Dermis microvascular lymphatic vessel endothelial cell (primary cell): ENCODE results near the gene CAMK2G. TPM values are rescaled to one million over a fixed set of nuclear protein-coding genes. Genes with fewer than 3 reads are reported as not detected.

Experiments used
- DNase-seq, 2 donors: peaks; one replicate each; pipeline versions ENCODE4 v3.0.0 to v3.0.0-alpha.2; 2010; ENCODE audit warnings: low read depth in 2 of 2
- total RNA-seq: library from RNA; depleted of rRNA; stranded (reverse); fragments of >200 nt; gene quantifications from 2 replicates; pipeline ENCODE4 v1.2.1, GENCODE V29; 2014

CAMK2G gene
- total RNA-seq, 1 donor from 2014 or later = 20.9 TPM

DNA sequence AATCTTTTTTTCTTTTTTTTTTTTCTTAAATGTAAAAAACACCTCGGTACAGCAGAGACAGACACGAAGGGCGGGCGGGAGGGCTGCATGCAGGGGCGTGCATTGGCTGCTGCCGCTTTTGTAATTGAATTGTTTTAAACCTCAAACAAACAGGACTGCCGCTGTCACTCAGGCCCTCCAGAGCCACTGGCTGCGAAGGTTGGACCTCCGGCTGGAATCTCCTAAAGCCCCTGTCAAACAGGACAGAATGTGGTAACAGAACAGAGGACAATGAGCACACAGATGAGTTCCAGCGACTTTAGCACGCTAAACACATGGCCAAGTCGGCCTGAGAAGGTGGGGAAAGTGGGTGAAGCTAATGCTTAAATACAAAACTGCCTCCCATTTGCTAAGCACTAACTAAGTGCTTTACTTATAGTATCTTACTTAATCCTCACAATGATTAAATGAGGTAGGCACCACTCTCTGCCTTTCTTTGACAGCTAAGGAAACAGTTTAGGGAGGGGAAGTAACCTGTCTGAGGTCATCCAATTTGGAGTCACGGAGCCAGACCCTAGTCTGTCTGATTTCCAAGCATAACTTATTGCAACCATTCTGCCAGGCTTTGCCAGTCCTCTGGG, 60.0 kb downstream of the CAMK2G start:
- no peak for DNase-seq

DNA sequence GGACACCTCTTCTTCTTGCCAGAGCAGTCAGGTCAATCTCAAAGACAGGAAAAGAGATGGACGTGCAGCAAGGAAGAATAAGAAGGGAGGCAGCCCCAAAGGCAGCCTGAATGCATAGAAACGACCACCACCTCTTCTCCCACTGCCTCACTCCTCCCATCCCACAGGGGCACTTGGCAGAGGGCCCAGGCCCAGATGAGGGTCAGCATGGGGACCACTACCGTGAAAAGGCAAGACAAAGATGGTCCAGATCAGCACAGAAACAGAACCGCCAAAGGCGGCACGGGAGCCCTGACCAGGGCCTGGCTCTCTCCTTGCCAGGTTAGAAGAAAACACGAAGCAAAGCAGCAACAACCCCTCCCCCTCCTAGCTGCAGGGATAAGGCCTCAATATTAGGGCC, 61.0 kb downstream of the CAMK2G start:
- no peak for DNase-seq

DNA sequence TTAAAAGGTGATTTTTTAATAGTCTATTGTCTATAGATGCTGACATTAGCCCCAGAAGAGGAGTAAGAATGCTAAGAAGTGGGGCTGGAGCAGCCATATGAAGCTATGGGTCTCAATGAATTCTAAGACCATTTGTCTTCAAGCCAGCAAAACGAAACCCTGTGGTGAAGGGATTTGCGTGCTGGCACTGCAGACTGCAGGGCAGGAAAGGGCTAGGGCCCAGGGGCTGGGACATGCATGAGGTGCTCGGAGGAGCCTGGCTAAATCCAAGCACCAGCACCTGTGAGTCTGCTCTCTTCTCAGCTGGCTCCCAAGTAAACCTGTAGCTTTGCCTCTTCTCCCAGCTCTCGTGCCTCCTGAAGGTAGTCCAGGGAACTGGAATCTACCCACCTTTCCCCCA, 61.7 kb downstream of the CAMK2G start:
- no peak for DNase-seq

DNA sequence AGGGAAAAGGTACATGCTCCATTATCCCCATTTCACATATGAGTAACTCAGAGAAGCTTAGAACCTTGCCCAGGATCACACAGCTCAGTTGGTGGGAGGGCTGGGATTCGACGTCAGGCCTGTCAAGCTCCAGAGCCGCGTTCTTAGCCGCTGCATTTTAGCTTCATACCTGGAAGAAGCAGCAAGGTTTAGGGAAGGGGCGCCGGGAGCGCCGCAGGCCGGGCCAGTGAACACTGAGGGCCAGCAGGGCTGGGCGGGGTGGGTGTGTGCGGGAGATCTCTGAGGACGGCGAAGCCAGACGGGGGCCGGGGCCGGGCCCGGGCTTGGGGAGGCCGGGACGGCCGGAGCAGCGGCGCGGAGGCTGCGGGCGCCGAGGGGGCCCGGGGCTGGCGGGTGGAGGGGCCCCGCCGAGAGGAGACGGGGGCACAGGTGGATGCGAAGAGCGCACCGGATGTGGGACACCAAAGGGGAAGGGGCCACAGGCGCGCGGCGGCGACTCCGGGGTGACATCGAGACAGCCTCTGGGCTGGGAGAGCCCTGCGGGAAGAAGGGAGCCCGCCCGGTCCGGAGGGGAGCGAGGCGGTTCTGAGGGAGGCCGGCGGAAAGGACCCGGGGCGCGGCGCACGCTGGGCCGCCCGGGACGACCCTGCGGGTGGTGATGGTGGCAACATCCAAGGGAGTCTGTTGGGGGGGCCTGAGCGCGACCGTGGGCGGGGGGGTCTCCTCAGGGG, 63.5 kb downstream of the CAMK2G start:
- peak in 1 of 2 donors; percentile 18 for DNase-seq

DNA sequence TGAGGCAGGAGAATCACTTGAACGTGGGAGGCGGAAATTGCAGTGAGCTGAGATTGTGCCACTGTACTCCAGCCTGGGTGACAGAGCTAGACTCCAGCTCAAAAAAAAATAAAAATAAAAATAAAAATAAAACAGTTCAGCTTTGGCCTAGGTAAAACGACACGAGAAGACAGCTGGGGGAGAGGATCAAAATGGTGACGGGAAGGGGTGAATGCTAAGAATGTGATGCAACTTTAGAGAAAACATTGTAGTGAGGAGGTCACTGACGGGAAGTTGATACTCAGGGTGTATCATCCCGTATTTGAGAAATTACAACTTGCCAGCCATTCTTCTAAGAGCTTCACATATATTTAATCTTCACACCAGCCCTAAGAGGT, 64.0 kb downstream of the CAMK2G start:
- DNase-seq = no peak

DNA sequence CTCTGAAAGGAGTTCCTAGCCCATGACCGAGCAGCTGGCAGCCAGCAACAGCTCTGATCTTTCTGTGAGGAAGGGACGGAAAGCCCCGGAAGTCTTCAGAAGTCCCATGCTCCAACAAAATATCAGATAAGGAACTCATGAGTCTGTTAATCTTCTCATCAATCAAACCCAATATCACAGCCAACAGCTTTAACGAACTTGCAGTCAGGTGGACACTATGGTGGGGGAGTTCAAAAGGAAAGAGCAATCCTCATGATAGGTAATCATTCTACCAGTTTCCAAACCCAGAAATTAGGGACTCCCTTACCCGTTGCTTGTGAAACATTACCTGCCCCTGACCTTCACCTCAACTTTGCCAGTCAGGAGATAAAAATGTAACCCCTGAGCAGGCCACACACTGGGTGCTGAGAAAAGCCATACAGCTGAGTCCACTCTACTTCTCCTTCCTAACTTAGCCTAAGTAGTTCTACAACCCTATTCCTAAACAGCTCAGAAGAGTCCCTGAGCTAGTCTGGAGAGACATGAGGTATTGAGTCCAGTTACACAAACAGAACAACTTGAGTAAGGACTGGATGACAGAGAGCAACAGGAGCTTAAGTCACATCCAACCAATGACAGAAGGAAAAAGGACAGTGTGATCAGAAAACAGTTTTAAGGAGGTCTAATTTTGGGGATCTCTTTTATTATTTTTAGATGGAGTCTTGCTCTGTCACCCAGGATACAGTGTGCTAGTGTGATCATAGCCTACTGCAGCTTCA, 65.1 kb downstream of the CAMK2G start:
- DNase-seq = no peak

DNA sequence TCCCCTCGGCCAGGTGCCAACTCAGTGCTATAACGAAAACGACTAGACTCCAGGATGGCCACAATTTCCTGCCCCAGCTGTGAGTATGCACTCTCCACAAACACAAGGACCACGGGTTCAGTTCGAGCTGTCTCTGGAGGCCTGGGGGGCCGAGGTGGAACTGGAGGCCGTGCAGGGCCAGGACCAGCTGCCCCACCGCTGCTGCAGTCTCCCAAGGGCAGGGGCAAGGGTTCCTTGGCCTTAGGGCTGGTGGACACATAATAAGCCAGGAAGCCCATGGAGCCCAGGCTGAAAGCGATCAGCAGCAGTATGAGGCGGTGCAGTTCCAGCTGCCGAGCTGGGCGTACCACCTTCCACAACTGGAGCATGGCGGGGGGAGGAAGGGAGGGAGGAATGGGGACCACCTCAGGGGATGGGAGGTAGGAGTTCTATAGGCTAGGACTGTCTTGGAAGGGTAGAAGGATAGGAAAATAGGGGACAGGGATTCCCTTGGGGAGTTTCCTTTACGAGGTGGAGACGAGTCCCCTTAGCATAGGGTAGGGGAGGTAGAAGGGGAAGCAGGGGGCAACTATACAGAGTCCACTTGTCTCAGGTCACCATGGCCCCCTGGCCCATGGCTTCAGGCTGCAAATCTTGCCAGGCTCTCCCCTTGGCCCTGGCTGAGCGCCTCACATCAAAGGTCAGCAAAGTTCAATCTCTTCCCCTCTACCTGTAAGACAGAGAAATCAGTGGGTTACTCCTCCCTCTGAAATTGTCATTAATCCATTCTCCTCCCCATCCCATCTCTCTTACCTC, 66.1 kb downstream of the CAMK2G start:
- no peak for DNase-seq

DNA sequence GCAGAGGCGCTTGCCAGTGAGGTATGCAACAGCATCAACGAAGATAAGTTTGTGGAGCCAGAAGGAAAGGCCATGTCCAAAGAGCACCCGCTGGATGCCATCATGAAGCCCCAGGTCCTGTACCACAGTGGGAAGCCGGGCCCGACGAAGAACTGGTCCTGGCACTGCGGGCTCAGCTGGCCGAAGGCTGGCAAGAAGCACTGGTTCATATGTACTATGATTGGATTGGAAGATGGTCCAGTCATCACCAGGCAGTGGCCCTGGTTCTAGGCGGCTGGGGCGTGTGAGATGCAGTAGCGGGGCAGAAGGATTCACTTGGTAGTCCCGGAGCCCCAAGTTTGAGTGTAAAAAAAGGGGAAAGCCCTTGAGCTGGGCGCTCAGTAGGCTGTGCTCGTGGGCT, 66.9 kb downstream of the CAMK2G start:
- DNase-seq = no peak

DNA sequence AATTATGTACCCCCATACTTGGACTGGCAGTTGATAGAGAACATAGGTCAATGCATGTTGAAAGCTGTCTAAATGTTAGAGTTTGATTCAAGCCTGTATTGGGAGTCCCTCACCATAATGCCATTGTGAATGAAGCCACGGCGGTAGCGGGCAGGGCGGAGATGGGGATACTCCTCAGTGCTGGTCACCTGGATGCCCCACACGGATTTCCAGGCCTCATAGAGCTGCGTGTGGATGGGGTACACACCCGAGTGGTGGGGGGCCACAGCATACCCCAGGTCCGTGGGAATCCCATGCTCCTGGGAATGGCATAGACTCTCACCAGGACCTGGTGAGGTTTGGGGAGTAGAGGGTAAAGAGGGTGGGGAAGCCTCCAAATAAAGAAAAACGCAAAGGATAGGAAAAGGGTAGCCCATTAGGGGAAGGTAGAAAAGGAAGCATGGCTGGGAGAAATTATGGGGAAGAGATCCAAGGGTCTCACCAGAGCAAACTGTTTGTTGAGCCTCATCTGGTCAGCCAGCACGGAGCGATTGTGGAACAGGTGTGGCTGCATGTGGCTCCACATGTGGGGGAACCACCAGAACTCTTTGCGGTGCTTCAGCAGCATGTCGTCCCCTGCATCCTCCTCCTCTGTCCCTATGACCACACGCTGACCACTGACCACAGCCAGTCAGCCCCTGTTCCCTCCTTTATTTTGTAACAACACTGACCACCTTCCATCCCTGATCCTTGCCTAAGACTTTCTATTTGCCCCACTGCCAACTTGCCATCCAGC, 68.0 kb downstream of the CAMK2G start:
- no peak for DNase-seq

DNA sequence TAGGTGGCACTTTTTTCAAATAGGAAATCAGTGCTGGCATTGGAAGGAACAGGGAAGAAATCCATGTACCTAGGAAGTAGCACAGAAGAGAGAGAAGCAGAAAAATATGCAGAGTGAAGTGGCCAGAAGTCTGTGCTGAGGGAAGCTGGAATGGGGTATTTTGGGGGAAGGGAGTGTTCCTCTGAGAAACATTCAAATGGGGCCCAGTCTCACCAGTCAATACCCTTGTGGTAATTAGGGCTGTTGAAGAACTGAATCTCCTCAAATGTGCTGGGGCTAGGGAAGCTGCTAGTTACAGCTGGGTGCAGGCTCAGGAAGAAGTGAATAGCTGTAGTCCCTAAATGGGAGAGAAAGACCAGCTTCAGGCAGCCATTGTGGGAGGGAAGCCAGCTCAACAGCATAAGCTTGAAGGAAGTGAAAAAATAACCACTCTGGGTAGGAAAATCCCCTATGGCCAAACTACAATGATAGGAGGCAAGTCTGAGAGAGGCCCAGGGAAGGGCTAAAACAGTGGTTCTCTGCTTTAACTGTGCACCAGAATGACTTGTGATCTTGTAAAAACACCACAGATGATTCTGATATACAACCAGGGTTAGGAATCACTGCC, 70.6 kb downstream of the CAMK2G start:
- no peak for DNase-seq

DNA sequence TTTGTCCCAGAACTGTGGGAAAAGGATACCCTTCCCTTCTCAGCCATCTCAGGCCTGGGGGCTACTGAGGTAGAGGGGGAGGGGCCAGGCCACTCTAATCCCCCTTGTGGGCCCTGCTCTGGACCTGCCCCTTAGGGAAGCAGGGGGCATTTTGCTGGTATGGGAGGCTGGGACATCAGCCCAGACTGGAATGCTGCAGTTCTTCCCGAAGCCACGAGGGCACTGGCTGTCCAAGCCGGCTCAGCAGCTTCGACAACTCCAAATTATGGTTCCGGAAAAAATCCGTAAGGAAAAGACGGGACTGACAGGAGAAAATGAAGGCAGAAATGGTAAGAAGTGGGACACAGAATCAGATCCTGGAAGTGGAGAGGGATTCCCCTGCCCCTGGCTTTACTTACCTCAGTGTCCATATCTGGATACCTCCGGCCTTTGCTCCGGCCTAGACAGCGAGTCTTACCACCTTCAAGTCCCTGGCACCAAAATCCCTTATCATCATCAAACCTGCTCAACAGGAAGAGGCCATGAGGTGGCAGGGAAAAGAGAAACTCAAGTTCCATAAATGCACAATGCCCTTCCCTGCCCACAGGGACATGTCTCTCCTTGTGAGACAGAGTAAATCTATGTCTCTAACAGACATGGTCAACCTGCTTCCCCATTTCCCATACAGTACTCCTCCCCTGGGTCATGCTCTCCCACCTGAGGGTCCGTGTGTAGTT, 71.9 kb downstream of the CAMK2G start:
- no peak for DNase-seq

DNA sequence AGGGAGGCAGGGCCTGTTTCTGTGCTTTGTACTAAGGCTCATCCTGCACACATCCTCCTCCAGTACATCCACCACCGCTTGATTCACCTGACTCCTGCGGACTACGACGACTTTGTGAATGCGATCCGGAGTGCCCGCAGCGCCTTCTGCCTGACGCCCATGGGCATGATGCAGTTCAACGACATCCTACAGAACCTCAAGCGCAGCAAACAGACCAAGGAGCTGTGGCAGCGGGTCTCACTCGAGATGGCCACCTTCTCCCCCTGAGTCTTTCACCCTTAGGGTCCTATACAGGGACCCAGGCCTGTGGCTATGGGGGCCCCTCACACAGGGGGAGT, 73.1 kb downstream of the CAMK2G start:
- no peak for DNase-seq

DNA sequence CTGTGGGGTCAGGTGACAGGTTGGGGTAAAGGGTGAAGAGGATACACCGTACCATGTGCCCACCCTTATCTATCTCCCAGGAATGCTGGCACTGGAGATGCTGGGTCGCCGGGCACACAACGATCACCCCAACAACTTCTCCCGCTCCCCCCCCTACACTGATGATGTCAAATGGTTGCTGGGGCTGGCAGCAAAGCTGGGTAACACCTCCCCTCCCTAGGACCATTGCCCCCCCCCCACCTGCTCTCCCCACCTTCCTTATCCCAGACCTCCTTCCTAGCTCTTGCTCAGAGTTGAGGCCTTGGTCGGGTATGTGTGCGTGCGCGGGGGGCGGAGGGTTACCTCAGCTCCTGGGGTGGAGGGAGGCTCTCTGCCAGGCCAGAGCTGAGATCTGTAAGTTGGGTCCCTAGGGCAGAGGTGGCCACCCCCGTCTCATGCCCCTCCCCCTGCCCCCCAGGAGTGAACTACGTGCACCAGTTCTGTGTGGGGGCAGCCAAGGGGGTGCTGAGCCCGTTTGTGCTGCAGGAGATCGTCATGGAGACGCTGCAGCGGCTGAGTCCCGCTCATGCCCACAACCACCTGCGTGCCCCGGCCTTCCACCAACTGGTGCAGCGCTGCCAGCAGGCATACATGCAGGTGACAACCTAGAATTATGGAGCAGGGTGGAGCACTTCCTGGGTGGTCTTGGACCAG, 73.6 kb downstream of the CAMK2G start:
- DNase-seq = no peak

DNA sequence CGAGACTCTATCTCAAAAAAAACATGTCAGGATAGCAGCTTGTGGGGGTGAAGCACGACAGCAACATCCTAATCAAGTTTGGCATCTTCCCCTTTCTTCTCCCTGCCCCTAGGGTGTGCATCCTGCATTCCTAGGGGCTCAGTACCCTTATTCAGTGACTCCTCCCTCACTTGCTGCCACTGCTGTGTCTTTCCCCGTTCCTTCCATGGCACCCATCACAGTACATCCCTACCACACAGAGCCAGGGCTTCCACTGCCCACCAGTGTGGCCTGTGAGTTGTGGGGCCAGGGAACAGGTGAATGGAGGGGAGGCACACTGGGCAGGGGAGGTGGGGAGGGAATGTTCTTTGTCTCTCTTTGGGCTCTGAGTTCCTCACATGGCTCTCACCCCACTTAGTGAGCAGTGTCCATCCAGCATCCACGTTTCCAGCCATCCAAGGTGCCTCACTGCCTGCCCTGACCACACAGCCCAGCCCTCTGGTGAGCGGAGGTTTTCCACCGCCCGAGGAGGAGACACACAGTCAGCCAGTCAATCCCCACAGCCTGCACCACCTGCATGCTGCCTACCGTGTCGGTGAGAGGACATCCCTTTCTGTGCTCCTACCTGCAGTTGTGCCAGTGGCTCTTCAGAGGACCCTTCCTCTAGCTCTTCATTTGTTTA, 74.3 kb downstream of the CAMK2G start:
- DNase-seq = no peak

DNA sequence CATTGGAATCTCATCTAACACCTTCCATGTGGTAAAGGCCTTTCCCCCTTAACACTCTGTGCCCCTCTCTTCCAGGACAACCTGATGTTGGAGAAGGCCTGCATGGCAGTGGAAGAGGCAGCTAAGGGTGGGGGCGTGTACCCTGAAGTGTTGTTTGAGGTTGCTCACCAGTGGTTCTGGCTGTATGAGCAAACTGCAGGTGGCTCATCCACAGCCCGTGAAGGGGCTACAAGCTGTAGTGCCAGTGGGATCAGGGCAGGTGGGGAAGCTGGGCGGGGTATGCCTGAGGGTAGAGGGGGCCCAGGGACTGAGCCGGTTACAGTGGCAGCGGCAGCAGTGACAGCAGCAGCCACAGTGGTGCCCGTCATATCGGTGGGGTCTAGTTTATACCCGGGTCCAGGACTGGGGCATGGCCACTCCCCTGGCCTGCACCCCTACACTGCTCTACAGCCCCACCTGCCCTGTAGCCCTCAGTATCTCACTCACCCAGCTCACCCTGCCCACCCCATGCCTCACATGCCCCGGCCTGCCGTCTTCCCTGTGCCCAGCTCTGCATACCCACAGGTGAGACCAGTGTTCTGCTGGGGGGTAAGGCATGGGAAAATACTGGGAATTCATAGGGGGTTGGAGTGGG, 75.3 kb downstream of the CAMK2G start:
- DNase-seq = no peak

DNA sequence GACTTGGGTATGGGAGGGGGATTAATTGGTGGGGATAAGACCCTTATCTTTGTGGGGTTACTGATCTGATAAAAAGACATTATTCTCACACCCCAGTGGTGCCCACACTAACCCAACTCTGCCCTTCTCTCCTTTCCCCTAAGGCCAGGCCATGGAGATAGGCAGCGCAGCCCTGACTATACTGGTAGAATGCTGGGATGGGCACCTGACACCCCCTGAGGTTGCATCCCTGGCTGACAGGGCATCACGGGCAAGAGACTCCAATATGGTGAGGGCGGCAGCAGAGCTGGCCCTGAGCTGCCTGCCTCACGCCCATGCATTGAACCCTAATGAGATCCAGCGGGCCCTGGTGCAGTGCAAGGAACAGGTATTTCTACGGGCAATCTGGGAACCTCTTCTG, 76.3 kb downstream of the CAMK2G start:
- DNase-seq = no peak

DNA sequence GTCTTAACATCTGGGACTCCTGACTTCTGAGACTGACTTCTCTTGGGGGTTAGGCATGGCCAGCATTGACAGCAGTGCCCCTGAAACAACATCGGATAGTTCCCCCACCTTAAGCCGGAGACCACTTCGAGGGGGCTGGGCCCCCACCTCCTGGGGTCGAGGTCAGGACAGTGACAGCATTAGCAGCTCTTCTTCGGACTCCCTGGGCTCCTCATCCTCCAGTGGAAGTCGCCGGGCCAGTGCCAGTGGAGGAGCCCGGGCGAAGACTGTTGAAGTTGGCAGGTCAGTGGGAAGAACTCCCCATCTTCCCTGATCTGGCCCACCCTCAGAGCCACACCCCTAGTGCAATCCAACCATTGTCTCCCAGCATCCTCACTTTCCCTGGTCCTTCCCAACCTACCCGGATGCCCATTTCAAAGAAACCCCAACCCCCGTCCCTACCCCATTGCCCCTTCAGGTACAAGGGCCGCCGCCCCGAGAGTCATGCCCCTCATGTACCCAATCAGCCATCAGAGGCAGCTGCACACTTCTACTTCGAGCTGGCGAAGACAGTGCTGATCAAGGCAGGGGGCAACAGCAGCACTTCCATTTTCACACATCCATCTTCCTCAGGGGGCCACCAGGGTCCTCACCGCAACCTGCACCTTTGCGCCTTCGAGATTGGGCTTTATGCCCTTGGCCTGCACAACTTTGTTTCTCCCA, 76.9 kb downstream of the CAMK2G start:
- DNase-seq = no peak

DNA sequence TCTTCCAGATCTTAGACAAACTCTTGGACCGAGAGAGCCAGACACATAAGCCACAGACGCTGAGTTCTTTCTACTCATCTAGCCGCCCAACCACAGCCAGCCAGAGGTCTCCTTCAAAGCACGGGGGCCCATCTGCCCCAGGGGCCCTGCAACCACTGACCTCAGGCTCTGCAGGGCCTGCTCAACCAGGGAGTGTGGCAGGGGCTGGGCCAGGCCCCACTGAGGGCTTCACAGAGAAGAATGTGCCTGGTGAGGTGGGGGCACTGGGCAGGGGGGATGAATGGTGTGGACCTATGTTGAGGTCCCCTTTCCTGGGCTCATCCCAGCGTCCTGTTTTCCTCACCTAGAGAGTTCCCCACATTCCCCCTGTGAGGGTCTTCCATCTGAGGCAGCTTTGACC, 77.6 kb downstream of the CAMK2G start:
- DNase-seq = no peak
